ENCODE data around the gene PDILT.

DNA sequence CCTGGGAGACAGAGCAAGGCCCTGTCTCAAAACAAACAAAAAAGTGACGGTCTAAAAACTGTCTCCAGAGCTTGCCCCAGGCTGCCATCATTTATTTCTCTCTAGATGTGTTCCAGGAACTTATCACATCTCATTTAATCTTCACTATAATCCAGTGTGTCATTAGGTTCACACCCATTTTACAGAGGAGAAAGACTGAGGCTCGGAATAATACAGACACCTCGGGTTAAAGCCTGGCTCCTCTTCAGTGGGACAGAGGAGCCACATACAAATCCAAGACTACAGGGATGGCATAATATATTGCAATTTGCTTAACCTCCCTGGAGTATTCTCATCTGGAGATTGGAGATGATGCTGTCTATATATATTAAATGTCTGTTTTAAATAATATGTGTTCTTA, 5.9 kb downstream of the PDILT start:
- TF ChIP-seq CTCF (IDR thresholded peaks at IDR 0.05): no peak
- TF ChIP-seq USF2 (CRISPR knock-in tag; IDR thresholded peaks at IDR 0.05): no peak
- no peak for TF ChIP-seq ZNF423 (CRISPR knock-in tag; IDR thresholded peaks at IDR 0.05)
- no peak for TF ChIP-seq E2F1 (CRISPR knock-in tag; IDR thresholded peaks at IDR 0.05)
- TF ChIP-seq, protein P1, sequence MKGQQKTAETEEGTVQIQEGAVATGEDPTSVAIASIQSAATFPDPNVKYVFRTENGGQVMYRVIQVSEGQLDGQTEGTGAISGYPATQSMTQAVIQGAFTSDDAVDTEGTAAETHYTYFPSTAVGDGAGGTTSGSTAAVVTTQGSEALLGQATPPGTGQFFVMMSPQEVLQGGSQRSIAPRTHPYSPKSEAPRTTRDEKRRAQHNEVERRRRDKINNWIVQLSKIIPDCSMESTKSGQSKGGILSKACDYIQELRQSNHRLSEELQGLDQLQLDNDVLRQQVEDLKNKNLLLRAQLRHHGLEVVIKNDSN (CRISPR knock-in tag; IDR thresholded peaks at IDR 0.05): no peak
- TF ChIP-seq TCF7 (CRISPR knock-in tag; IDR thresholded peaks at IDR 0.05; ENCODE audit: low read depth): no peak
